ENCODE measurements around the gene PADI1.

DNA sequence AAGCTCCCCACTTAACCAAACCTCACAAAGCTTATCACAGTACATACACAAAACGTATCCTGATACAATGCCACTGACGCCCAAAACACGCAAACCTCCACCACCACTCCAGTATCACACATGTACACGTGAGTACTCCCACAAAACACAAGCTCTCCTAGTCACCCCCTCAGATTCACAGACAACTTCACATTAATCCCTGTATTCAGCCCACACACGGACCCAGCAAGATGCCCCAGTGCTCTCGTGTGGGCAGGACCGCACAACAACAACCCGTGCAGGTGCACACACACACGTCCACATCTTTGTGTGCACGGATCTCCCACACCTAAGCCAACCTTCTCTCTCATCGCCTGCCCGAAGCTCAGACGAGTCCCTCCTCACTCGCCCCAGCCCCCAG is 17.6 kb downstream of the PADI1 start:
- TF ChIP-seq, protein P1, sequence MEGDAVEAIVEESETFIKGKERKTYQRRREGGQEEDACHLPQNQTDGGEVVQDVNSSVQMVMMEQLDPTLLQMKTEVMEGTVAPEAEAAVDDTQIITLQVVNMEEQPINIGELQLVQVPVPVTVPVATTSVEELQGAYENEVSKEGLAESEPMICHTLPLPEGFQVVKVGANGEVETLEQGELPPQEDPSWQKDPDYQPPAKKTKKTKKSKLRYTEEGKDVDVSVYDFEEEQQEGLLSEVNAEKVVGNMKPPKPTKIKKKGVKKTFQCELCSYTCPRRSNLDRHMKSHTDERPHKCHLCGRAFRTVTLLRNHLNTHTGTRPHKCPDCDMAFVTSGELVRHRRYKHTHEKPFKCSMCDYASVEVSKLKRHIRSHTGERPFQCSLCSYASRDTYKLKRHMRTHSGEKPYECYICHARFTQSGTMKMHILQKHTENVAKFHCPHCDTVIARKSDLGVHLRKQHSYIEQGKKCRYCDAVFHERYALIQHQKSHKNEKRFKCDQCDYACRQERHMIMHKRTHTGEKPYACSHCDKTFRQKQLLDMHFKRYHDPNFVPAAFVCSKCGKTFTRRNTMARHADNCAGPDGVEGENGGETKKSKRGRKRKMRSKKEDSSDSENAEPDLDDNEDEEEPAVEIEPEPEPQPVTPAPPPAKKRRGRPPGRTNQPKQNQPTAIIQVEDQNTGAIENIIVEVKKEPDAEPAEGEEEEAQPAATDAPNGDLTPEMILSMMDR (tag by site-specific recombination; IDR thresholded peaks at IDR 0.05) = no peak
- no peak for TF ChIP-seq GLIS1 (tag by site-specific recombination; IDR thresholded peaks at IDR 0.05)
- TF ChIP-seq, protein P2, sequence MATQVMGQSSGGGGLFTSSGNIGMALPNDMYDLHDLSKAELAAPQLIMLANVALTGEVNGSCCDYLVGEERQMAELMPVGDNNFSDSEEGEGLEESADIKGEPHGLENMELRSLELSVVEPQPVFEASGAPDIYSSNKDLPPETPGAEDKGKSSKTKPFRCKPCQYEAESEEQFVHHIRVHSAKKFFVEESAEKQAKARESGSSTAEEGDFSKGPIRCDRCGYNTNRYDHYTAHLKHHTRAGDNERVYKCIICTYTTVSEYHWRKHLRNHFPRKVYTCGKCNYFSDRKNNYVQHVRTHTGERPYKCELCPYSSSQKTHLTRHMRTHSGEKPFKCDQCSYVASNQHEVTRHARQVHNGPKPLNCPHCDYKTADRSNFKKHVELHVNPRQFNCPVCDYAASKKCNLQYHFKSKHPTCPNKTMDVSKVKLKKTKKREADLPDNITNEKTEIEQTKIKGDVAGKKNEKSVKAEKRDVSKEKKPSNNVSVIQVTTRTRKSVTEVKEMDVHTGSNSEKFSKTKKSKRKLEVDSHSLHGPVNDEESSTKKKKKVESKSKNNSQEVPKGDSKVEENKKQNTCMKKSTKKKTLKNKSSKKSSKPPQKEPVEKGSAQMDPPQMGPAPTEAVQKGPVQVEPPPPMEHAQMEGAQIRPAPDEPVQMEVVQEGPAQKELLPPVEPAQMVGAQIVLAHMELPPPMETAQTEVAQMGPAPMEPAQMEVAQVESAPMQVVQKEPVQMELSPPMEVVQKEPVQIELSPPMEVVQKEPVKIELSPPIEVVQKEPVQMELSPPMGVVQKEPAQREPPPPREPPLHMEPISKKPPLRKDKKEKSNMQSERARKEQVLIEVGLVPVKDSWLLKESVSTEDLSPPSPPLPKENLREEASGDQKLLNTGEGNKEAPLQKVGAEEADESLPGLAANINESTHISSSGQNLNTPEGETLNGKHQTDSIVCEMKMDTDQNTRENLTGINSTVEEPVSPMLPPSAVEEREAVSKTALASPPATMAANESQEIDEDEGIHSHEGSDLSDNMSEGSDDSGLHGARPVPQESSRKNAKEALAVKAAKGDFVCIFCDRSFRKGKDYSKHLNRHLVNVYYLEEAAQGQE (tag by site-specific recombination; IDR thresholded peaks at IDR 0.05) = no peak
- TF ChIP-seq, protein P3, sequence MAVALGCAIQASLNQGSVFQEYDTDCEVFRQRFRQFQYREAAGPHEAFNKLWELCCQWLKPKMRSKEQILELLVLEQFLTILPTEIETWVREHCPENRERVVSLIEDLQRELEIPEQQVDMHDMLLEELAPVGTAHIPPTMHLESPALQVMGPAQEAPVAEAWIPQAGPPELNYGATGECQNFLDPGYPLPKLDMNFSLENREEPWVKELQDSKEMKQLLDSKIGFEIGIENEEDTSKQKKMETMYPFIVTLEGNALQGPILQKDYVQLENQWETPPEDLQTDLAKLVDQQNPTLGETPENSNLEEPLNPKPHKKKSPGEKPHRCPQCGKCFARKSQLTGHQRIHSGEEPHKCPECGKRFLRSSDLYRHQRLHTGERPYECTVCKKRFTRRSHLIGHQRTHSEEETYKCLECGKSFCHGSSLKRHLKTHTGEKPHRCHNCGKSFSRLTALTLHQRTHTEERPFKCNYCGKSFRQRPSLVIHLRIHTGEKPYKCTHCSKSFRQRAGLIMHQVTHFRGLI (tag by site-specific recombination; IDR thresholded peaks at IDR 0.05) = no peak
- TF ChIP-seq, protein P4, sequence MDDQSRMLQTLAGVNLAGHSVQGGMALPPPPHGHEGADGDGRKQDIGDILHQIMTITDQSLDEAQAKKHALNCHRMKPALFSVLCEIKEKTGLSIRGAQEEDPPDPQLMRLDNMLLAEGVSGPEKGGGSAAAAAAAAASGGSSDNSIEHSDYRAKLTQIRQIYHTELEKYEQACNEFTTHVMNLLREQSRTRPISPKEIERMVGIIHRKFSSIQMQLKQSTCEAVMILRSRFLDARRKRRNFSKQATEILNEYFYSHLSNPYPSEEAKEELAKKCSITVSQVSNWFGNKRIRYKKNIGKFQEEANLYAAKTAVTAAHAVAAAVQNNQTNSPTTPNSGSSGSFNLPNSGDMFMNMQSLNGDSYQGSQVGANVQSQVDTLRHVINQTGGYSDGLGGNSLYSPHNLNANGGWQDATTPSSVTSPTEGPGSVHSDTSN (CRISPR knock-in tag; IDR thresholded peaks at IDR 0.05) = no peak

All from HEK293 (cell line).